ACC112 (cell line): ENCODE measurements around the gene HIVEP3.

Source experiments
- H2AFZ ChIP-seq: fragments of 200-600 bp; sonication (generic); one replicate; pipeline ENCODE4 v1.6.0; 2017; ENCODE audit warnings: antibody characterized with exemption, low read length; ENCODE audit not compliant: unreplicated experiment
- H3K27ac ChIP-seq: fragments of 200-600 bp; sonication (generic); 2 replicates; pipeline ENCODE4 v1.5.1; 2014; ENCODE audit warnings: low read depth, mild to moderate bottlenecking, antibody characterized with exemption, low read length, moderate library complexity
- H3K27me3 ChIP-seq: fragments of 200-600 bp; sonication (generic); 2 replicates; pipeline ENCODE4 v1.6.1; 2014; ENCODE audit warnings: mild to moderate bottlenecking, antibody characterized with exemption, low read length, moderate library complexity, mixed read lengths; ENCODE audit not compliant: insufficient read depth
- H3K36me3 ChIP-seq: fragments of 200-600 bp; sonication (generic); 2 replicates; pipeline ENCODE4 v1.6.1; 2016; ENCODE audit warnings: mild to moderate bottlenecking, antibody characterized with exemption, low read length, moderate library complexity, mixed read lengths; ENCODE audit not compliant: insufficient read depth
- H3K4me1 ChIP-seq: fragments of 200-600 bp; sonication (generic); one replicate; pipeline ENCODE4 v1.6.1; 2016; ENCODE audit warnings: low read length, mixed read lengths; ENCODE audit not compliant: insufficient read depth, unreplicated experiment, control insufficient read depth
- H3K4me3 ChIP-seq: fragments of 200-600 bp; sonication (generic); 2 replicates; pipeline ENCODE4 v1.5.1; 2014; ENCODE audit warnings: mild to moderate bottlenecking, low read depth, low read length
- H3K79me2 ChIP-seq: fragments of 200-600 bp; sonication (generic); one replicate; pipeline ENCODE4 v1.6.0; 2016; ENCODE audit warnings: low read length; ENCODE audit not compliant: control insufficient read depth, unreplicated experiment, insufficient read depth

Gene HIVEP3

DNA sequence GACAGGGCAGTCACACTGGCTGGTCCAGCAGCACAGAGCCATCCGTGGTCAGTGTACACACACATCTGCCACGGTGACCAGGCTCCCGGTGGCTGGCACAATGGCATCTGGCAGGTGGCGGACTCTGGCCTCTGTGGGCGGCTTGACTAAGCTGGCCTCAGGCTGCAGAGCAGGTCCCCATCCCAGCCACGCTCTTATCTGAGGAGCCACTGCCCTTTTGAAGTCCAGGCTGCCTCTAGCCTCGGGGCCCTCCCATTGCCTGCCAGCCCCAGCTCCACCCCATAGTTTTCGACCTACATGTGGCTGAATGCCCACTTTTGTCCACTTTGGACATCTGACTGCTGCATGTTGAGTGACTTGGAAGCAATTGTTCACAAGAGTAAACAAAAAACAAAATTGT, 404.3 kb downstream of the HIVEP3 start:
- H3K4me3 ChIP-seq, result no peak overlapping the region
- no peaks in the 10 kb centered on the region for H3K36me3 ChIP-seq
- H2AFZ ChIP-seq, result no peak overlapping the region
- peaks cover 4% of the 10 kb centered on the region for H3K4me1 ChIP-seq
- no peaks in the 10 kb centered on the region for H3K79me2 ChIP-seq
- H3K27ac ChIP-seq, result no peak overlapping the region
- H3K27me3 ChIP-seq, result no peaks in the 10 kb centered on the region

GRCh38 chr1:41513383-41513735, 405.4 kb downstream of the HIVEP3 start:
- Histone ChIP-seq H3K27me3 (no peaks in the 10 kb centered on the region), H3K36me3 (no peaks in the 10 kb centered on the region)

GRCh38 chr1:41512701-41513382, 405.9 kb downstream of the HIVEP3 start:
- Histone ChIP-seq H3K4me3 (no peak overlapping the region), H3K36me3 (no peaks in the 10 kb centered on the region), H3K4me1 (peaks cover 4% of the 10 kb centered on the region), H3K79me2 (no peaks in the 10 kb centered on the region), H3K27me3 (no peaks in the 10 kb centered on the region), H3K27ac (no peak overlapping the region), H2AFZ (no peak overlapping the region)

More at GRCh38 chr1:41513383-41513735, 405.4 kb downstream of the HIVEP3 start:
- Histone ChIP-seq H3K4me3 (no peak overlapping the region), H2AFZ (no peak overlapping the region), H3K4me1 (peaks cover 4% of the 10 kb centered on the region), H3K79me2 (no peaks in the 10 kb centered on the region), H3K27ac (no peak overlapping the region)

GRCh38 chr1:41511239-41511540, 407.5 kb downstream of the HIVEP3 start:
- Histone ChIP-seq H2AFZ (no peak overlapping the region), H3K27me3 (no peaks in the 10 kb centered on the region), H3K4me1 (peaks cover 4% of the 10 kb centered on the region), H3K4me3 (no peak overlapping the region), H3K36me3 (no peaks in the 10 kb centered on the region), H3K79me2 (no peaks in the 10 kb centered on the region), H3K27ac (no peak overlapping the region)

DNA sequence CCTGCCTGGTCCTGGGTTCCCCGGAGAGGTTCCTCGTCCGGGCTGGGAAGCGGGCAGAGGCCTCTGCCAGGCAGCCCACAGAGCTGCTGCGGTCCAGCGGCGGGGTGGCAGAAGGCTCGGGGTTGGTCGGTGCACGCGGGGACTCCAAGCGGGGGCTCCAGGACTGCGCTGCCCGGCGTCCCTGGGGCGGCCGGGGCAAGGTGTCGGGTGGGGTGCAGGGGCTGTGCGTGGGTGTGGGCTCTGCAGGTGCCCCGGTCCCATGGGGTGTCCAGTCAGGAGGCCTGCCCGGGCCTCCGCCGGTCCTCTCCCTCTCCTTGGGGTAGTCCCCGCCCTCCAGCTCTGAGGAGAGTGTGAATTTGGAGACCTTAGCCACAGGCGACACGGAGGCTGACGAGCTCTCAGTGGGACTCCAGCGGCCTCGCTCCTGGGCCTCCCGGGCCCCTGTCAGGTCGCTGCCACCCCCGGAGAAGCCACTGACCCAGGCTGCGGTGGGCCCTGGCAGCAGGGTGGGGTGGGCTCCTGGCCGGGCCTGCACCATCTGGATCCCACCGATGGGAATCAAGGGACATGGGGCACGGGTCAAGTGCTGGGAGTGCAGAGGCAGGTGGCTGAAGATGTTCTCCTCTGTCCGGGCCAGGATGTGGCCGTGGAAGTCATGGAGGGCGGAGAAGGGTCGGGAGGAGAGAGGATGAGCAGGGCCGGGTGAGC, 408.0 kb downstream of the HIVEP3 start:
- Histone ChIP-seq H3K27me3 (no peaks in the 10 kb centered on the region), H3K27ac (no peak overlapping the region), H3K36me3 (no peaks in the 10 kb centered on the region), H3K79me2 (no peaks in the 10 kb centered on the region), H2AFZ (no peak overlapping the region), H3K4me1 (peaks cover 1% of the 10 kb centered on the region), H3K4me3 (no peak overlapping the region)

- Histone ChIP-seq H3K4me3 (no peak overlapping the region), H3K36me3 (no peaks in the 10 kb centered on the region), H3K27ac (no peak overlapping the region), H3K4me1 (no peaks in the 10 kb centered on the region), H2AFZ (no peak overlapping the region), H3K27me3 (no peaks in the 10 kb centered on the region), H3K79me2 (no peaks in the 10 kb centered on the region)
Observed at GRCh38 chr1:41509270-41509671, 409.5 kb downstream of the HIVEP3 start.

- Histone ChIP-seq H3K79me2 (no peaks in the 10 kb centered on the region), H2AFZ (no peak overlapping the region), H3K4me1 (no peaks in the 10 kb centered on the region), H3K36me3 (no peaks in the 10 kb centered on the region), H3K4me3 (no peak overlapping the region), H3K27me3 (no peaks in the 10 kb centered on the region), H3K27ac (no peak overlapping the region)
Observed at GRCh38 chr1:41508290-41508689, 410.4 kb downstream of the HIVEP3 start.

DNA sequence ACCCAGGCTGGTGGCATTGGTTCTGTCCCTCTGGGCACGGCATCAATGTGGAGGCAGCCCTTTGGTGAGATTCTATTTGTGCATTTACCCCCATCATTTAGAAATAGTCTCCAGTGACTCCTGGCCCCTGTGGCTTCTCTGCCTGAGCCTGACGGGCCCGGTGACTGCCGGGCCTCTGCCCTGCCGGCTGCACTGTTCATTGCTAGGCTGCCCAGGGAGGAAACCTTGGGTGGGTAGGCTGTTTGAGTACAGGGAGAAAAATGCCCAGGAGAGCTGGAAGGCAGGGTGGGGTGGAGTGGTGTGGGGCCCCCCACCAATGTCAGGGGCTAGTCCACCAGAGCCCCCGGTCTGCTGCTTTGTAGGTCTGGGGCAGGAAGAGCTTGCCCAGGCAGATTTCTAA, 410.9 kb downstream of the HIVEP3 start:
- Histone ChIP-seq H3K27ac (no peak overlapping the region), H3K4me1 (no peaks in the 10 kb centered on the region), H3K79me2 (no peaks in the 10 kb centered on the region), H3K27me3 (no peaks in the 10 kb centered on the region), H3K36me3 (no peaks in the 10 kb centered on the region), H3K4me3 (no peak overlapping the region), H2AFZ (no peak overlapping the region)

DNA sequence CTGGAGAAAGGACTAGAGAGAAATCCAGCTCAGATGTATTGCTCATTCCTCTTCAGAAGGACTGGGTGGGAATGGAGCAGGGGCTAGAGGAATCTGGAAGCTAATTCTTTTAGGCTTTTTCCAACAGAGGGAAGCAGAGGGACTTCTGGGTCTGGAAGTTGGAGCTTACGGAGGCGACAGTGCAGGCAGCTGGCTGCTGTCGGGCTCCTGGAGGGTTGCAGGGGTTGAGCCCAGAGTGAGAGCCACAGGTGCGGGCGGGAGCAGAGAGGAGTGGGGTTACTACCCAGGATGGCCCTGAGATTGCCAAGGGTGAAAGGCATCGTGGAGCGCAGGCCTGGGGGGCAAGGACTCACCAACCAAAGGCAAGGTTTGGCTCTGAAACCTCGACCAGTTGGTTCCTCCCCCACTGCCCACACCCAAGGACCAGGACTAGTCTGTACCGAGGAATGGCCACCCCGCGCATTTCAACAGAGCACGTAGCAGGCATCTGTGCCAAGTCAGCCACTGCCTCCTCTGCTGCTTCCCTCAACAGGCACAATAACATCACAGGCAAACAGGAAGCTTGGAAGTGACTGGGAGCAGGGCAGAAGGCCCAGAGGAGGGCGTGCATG, 411.5 kb downstream of the HIVEP3 start:
- H3K4me3 ChIP-seq, result no peak overlapping the region
- H3K27ac ChIP-seq, result no peak overlapping the region
- no peaks in the 10 kb centered on the region for H3K4me1 ChIP-seq
- H3K36me3 ChIP-seq, result no peaks in the 10 kb centered on the region
- no peak overlapping the region for H2AFZ ChIP-seq
- H3K79me2 ChIP-seq, result no peaks in the 10 kb centered on the region
- no peaks in the 10 kb centered on the region for H3K27me3 ChIP-seq

- H3K27me3 ChIP-seq, result no peaks in the 10 kb centered on the region
- H3K27ac ChIP-seq, result no peak overlapping the region
- no peaks in the 10 kb centered on the region for H3K79me2 ChIP-seq
- H2AFZ ChIP-seq, result no peak overlapping the region
- H3K4me3 ChIP-seq, result no peak overlapping the region
- peaks cover 3% of the 10 kb centered on the region for H3K4me1 ChIP-seq
- no peaks in the 10 kb centered on the region for H3K36me3 ChIP-seq
Observed at GRCh38 chr1:41504114-41505035, 414.3 kb downstream of the HIVEP3 start.
